Neural progenitor cell (in vitro differentiated cells): Measurements from ENCODE around the gene APLF. TPM values are rescaled to one million over a fixed set of nuclear protein-coding genes. Genes with fewer than 3 reads are reported as not detected.
"Not testable (repeated sequence)": the region's sequence is repeated elsewhere in the genome, so short reads cannot be mapped to it uniquely, and the experiment has no call there.

ENCODE experiments used
- DNase-seq: peaks from one replicate; pipeline ENCODE4 v3.0.0-alpha.2; 2016; ENCODE audit warnings: low spot score
- H2AFZ ChIP-seq: fragments of 200-600 bp; sonication (generic); replicated peaks from 2 replicates; pipeline ENCODE4 v1.6.1; 2016; ENCODE audit warnings: antibody characterized with exemption
- H3F3A ChIP-seq: fragments of 200-600 bp; sonication (generic); 2 replicates; pipeline ENCODE4 v1.6.1; 2016; ENCODE audit warnings: antibody characterized with exemption, low read depth
- H3K27ac ChIP-seq: fragments of 200-600 bp; sonication (generic); 2 replicates; pipeline ENCODE4 v1.5.1; 2016; ENCODE audit warnings: mild to moderate bottlenecking
- H3K27me3 ChIP-seq: fragments of 200-600 bp; sonication (generic); 2 replicates; pipeline ENCODE4 v1.6.1; 2016; ENCODE audit warnings: mild to moderate bottlenecking, moderate library complexity
- H3K36me3 ChIP-seq: fragments of 200-600 bp; sonication (generic); 2 replicates; pipeline ENCODE4 v1.5.1; 2016
- H3K4me1 ChIP-seq: fragments of 200-600 bp; sonication (generic); 2 replicates; pipeline ENCODE4 v1.6.1; 2016; ENCODE audit warnings: mixed run types
- H3K4me2 ChIP-seq: fragments of 200-600 bp; sonication (generic); 2 replicates; pipeline ENCODE4 v1.6.1; 2016
- H3K4me3 ChIP-seq: fragments of 200-600 bp; sonication (generic); 2 replicates; pipeline ENCODE4 v1.5.1; 2016
- H3K79me2 ChIP-seq: fragments of 200-600 bp; sonication (generic); 2 replicates; pipeline ENCODE4 v1.6.1; 2016; ENCODE audit warnings: low read depth
- H3K9ac ChIP-seq: fragments of 200-600 bp; sonication (generic); 2 replicates; pipeline ENCODE4 v1.6.1; 2016
- H3K9me3 ChIP-seq: fragments of 200-600 bp; sonication (generic); 2 replicates; pipeline ENCODE4 v1.5.1; 2016; ENCODE audit warnings: low read depth
- H4K20me1 ChIP-seq: fragments of 200-600 bp; sonication (generic); 2 replicates; pipeline ENCODE4 v1.6.1; 2016; ENCODE audit warnings: low read depth
- H3K27ac Mint-ChIP-seq: 3 replicates; pipeline ENCODE4 v1.8.0; 2021; ENCODE audit warnings: mixed read lengths
- H3K27me3 Mint-ChIP-seq: 2 replicates; pipeline ENCODE4 v1.8.0; 2022; ENCODE audit warnings: low read depth, mild to moderate bottlenecking, inconsistent platforms, moderate library complexity, mixed read lengths; ENCODE audit not compliant: insufficient read depth
- H3K36me3 Mint-ChIP-seq: 3 replicates; pipeline ENCODE4 v1.8.0; 2021; ENCODE audit warnings: mixed read lengths
- H3K4me1 Mint-ChIP-seq: 3 replicates; pipeline ENCODE4 v1.8.0; 2021; ENCODE audit warnings: mixed read lengths
- H3K4me3 Mint-ChIP-seq: 3 replicates; pipeline ENCODE4 v1.8.0; 2021; ENCODE audit warnings: mild to moderate bottlenecking, moderate library complexity, mixed read lengths
- H3K9me3 Mint-ChIP-seq: 3 replicates; pipeline ENCODE4 v1.8.0; 2020; ENCODE audit warnings: mixed read lengths
- EZH2 ChIP-seq: fragments of 200-600 bp; sonication (generic); IDR thresholded peaks from 2 replicates; pipeline ENCODE4 v1.6.1; 2017; ENCODE audit warnings: antibody characterized with exemption, mild to moderate bottlenecking, moderate library complexity
- EZH2phosphoT487 ChIP-seq: fragments of 200-600 bp; sonication (generic); IDR thresholded peaks from 2 replicates; pipeline ENCODE4 v1.6.1; 2017; ENCODE audit warnings: antibody characterized with exemption
- total RNA-seq: library from RNA; depleted of rRNA; stranded (reverse); fragments of >200 nt; gene quantifications from 2 replicates; pipeline ENCODE4 v1.2.3, GENCODE V29; 2015; ENCODE audit warnings: low replicate concordance
- TF ChIP-seq, protein P1 (sequence below): fragments of 200-600 bp; sonication (generic); IDR thresholded peaks from 2 replicates; pipeline ENCODE4 v1.5.1; 2017; ENCODE audit warnings: antibody characterized with exemption, mild to moderate bottlenecking

The APLF gene
- total RNA-seq, 1 donor from 2014 or later, result 16.9 TPM

DNA sequence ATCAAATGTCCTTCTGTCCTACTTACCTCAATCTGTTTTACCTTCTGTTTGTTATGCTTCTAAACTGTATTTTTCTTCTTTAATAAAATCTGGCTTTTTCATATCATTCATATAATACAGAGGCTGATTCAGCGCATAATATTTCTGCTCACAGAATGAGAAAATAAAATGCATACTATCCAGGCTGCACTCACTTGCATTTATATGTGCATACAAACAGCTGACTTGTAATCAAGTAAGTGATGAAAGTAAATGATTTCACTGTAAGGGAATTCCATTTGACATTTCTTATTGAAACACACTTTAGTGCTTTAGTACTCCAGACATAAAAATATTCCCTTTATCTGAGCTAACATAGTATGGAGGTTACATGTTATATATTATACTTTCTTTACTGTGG lies 100.7 kb downstream of the APLF start:
- H4K20me1 ChIP-seq, result no peaks in the 10 kb centered on the region
- H3K27me3 ChIP-seq, result no peaks in the 10 kb centered on the region
- H3K36me3 ChIP-seq, result no peaks in the 10 kb centered on the region
- no peaks in the 10 kb centered on the region for H3K4me1 Mint-ChIP-seq
- no peak overlapping the region for H3K27ac Mint-ChIP-seq
- no peaks in the 10 kb centered on the region for H3K36me3 Mint-ChIP-seq
- H3K27me3 Mint-ChIP-seq, result no peaks in the 10 kb centered on the region
- no peak overlapping the region for H3K27ac ChIP-seq
- TF ChIP-seq EZH2phosphoT487 (no peak), EZH2 (no peak)
- TF ChIP-seq, protein P1, sequence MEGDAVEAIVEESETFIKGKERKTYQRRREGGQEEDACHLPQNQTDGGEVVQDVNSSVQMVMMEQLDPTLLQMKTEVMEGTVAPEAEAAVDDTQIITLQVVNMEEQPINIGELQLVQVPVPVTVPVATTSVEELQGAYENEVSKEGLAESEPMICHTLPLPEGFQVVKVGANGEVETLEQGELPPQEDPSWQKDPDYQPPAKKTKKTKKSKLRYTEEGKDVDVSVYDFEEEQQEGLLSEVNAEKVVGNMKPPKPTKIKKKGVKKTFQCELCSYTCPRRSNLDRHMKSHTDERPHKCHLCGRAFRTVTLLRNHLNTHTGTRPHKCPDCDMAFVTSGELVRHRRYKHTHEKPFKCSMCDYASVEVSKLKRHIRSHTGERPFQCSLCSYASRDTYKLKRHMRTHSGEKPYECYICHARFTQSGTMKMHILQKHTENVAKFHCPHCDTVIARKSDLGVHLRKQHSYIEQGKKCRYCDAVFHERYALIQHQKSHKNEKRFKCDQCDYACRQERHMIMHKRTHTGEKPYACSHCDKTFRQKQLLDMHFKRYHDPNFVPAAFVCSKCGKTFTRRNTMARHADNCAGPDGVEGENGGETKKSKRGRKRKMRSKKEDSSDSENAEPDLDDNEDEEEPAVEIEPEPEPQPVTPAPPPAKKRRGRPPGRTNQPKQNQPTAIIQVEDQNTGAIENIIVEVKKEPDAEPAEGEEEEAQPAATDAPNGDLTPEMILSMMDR, result no peak
- H3K4me3 ChIP-seq, result no peak overlapping the region
- no peak overlapping the region for H2AFZ ChIP-seq
- H3K4me2 ChIP-seq, result no peak overlapping the region
- H3K9ac ChIP-seq, result no peak overlapping the region
- no peak for DNase-seq
- H3K4me3 Mint-ChIP-seq, result no peak overlapping the region
- no peaks in the 10 kb centered on the region for H3F3A ChIP-seq
- no peaks in the 10 kb centered on the region for H3K4me1 ChIP-seq
- H3K9me3 ChIP-seq, result no peaks in the 10 kb centered on the region
- H3K9me3 Mint-ChIP-seq, result no peaks in the 10 kb centered on the region
- no peaks in the 10 kb centered on the region for H3K79me2 ChIP-seq

DNA sequence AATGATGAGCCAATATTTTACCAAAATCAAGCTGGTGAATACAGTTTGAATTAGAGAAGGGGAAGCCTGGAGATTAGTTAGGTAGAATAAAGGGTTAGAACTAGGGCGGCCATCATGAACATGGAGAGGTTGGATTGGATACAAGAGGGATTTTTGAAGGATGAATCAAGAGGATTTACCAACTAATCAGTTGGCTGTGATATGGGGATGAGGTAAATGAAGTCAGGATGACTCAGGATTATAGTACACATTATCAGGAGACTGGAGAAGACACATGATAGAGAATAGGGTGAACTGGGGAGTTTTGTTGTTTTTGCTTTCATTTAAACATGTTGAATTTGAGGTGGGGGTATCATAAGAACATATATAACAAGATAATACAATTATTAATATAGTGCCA lies 102.2 kb downstream of the APLF start:
- Histone ChIP-seq H3K27ac (no peak overlapping the region), H3K9me3 (no peaks in the 10 kb centered on the region), H3K4me3 (no peak overlapping the region), H3K79me2 (no peaks in the 10 kb centered on the region), H2AFZ (no peak overlapping the region), H3F3A (no peaks in the 10 kb centered on the region), H3K27me3 (no peaks in the 10 kb centered on the region), H4K20me1 (no peaks in the 10 kb centered on the region), H3K9ac (no peak overlapping the region), H3K36me3 (no peaks in the 10 kb centered on the region), H3K4me2 (no peak overlapping the region), H3K4me1 (no peaks in the 10 kb centered on the region)
- H3K4me1 Mint-ChIP-seq, result no peaks in the 10 kb centered on the region
- no peak for TF ChIP-seq EZH2
- TF ChIP-seq, protein P1, result no peak
- TF ChIP-seq EZH2phosphoT487, result no peak
- no peaks in the 10 kb centered on the region for H3K27me3 Mint-ChIP-seq
- no peak overlapping the region for H3K4me3 Mint-ChIP-seq
- no peaks in the 10 kb centered on the region for H3K36me3 Mint-ChIP-seq
- no peaks in the 10 kb centered on the region for H3K9me3 Mint-ChIP-seq
- DNase-seq, result no peak
- H3K27ac Mint-ChIP-seq, result no peak overlapping the region

DNA sequence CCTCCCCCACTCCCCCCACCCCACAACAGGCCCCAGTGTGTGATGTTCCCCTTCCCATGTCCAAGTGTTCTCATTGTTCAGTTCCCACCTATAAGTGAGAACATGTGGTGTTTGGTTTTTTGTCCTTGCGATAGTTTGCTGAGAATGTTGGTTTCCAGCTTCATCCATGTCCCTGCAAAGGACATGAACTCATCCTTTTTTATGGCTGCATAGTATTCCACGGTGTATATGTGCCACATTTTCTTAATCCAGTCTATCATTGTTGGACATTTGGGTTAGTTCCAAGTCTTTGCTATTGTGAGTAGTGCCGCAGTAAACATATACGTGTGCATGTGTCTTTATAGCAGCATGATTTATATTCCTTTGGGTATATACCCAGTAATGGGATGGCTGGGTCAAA lies 103.0 kb downstream of the APLF start:
- not testable (repeated sequence) for H3K4me1 ChIP-seq, H3K27ac ChIP-seq, H3K79me2 ChIP-seq, H3K36me3 ChIP-seq, H2AFZ ChIP-seq, H3F3A ChIP-seq, H3K4me3 Mint-ChIP-seq, H3K36me3 Mint-ChIP-seq, H3K27me3 Mint-ChIP-seq, H3K9ac ChIP-seq, H3K4me3 ChIP-seq, H3K27ac Mint-ChIP-seq, H3K9me3 Mint-ChIP-seq, DNase-seq, H4K20me1 ChIP-seq, H3K27me3 ChIP-seq, H3K4me1 Mint-ChIP-seq, H3K9me3 ChIP-seq, H3K4me2 ChIP-seq

DNA sequence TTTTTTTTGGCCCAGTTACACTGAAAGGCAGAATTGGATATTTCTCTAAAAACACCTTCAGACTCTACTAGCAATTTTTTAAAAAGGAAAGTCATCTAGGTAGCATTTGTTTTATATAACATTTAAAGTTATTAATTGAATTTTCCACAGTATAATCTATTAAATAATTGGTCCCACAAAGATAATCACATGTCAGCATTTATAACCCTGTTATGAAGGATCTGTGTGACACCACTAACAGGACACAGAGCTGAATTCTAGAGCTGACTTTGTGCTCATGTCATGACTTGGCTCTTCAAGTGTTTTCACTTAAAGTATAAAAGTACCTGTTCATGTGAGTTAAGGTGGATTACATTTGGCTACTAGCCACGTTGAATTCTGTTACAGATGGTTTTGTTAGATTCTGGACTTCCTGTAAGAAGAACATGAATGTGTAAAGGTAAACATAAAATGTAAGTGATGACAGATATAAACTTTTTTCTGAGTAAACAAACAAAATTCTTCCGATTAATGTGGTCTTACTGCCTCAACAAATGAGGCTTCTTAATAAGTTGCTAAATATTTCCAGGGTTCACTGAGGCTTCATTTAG lies 106.9 kb downstream of the APLF start:
- no peak overlapping the region for H3K4me3 Mint-ChIP-seq
- Histone ChIP-seq H3F3A (no peaks in the 10 kb centered on the region), H3K4me1 (no peaks in the 10 kb centered on the region), H3K4me3 (no peak overlapping the region), H2AFZ (no peak overlapping the region), H3K9ac (no peak overlapping the region), H3K9me3 (no peaks in the 10 kb centered on the region), H3K36me3 (no peaks in the 10 kb centered on the region), H3K27me3 (no peaks in the 10 kb centered on the region), H3K27ac (no peak overlapping the region), H3K79me2 (no peaks in the 10 kb centered on the region), H3K4me2 (no peak overlapping the region), H4K20me1 (no peaks in the 10 kb centered on the region)
- no peaks in the 10 kb centered on the region for H3K9me3 Mint-ChIP-seq
- TF ChIP-seq, protein P1, result no peak
- no peak for TF ChIP-seq EZH2
- TF ChIP-seq EZH2phosphoT487, result no peak
- H3K27me3 Mint-ChIP-seq, result no peaks in the 10 kb centered on the region
- DNase-seq, result no peak
- no peaks in the 10 kb centered on the region for H3K36me3 Mint-ChIP-seq
- no peak overlapping the region for H3K27ac Mint-ChIP-seq
- H3K4me1 Mint-ChIP-seq, result no peaks in the 10 kb centered on the region
